Activated CD4-positive, alpha-beta T cell treated with anti-CD3 and anti-CD28 coated beads, Interleukin-2, amount 50 U/mL, for 1 hour (primary cell): ENCODE measurements around the gene GRIN1.
"Not testable (repeated sequence)": the region's sequence is repeated elsewhere in the genome, so short reads cannot be mapped to it uniquely, and the experiment has no call there.

Experiments
- DNase-seq: peaks from one replicate; pipeline ENCODE4 v3.0.0-alpha.2; 2020

The GRIN1 gene

DNA sequence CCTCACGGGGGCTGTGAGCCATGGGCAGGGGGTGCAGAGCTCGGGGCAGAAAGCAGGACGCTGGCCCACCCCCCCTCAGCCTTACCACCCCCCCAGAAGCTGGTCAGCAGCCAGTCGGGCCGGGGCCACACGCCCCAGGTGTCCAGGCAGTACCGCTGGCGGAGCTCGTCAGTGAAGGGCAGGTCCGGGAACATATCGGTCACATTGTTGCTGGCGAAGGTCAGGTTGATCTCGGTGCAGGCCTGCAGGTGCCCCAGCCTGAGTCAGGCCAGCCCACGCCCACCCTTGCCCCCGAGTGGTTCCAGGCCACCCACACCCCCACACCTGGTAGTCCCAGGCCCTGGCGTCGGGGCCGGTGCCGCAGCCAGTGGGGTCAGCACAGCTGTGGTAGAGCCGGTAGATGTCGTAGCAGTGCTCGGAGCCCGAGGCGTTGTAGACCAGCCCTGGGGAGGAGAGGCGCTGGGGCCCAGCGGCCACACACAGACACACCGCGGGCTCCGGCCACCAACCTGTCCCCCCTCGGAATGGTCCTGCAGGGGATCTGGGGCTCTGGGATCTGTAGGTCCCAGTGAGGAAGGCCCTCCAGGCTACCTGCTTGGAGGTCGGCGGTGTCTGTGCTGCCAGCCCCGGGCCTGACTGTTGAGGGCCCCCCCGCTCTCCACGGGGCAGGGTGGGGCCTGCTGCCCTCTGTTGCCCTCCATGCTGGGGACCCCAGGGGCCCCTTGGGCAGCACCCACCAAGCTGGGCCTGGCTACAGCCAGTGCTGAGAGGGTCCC, 27.0 kb upstream of the GRIN1 start:
- no peak for DNase-seq

DNA sequence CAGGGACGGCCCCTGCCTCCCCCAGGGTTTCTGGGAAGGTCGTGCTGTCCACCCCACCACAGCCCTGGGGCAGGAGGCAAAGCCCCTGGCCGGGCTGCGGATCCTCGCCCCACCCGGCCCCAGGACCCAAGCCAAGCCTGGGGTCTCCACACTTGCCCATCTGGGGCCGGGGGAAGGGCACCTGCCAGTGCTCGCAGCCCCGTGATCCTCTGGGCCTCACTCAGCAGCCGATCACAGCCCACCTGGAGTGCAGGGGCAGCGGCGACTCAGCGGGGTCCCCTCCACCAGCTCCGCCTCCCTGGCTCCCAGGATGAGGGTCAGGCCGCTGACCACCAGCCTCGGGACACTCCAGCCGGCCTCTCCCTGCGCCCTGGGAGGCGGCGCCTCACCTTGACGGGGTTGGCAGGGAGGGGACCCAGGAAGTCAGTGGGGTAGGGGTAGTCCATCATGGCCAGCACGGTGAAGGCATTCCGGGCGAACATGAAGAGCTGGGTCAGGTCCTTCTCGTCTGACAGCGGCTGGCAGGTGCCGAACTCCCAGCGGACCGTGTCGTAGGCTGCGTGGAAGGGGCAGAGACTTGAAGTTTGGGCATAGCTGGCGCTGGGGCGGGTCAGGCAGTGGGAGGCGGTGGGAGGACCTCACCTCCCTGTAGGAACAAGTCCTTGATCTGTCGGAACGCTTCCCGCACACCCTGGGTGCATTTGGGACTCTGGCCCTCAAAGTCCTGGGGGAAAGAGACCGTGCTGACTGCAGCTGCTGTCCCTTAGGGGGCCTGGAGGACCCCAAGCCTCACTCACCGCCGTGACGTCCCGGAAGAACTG, 26.2 kb upstream of the GRIN1 start:
- no peak for DNase-seq

DNA sequence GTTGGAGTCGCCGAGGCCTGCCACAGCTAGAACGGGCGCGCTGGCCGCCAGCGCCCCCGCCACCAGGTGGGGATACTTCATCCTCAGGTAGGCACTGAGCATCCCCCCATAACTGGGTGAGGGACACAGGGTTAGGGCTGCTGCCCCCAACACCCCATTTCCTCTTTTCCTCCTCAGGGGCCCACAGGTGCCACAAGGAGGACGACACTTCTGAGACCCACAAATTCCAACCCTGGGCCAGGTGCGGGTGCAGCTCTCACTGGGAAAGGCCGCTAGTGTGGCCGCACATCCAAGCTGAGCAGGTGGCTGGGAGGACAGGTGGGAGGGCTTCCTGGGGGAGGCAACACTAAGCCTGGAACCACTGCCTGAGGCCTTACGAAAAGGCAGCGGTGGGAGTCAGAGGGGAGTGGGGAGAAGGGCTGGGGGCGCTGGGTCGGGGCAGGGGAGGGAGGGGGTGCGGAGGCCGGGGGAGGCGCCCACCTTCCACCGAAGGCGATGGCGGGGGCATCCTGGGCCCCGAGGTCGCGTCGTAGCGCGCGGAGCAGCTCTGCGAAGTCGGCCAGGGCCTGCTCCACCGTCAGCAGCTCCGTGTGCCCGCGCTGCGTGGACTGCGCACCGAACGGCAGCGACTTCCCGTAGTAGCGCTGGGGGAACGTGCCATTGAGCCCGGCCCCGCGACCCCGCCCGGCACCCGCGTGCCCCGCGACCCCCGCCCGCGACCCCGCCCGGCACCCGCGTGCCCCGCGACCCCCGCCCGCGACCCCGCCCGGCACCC, 25.4 kb upstream of the GRIN1 start:
- peak; percentile 39 for DNase-seq

DNA sequence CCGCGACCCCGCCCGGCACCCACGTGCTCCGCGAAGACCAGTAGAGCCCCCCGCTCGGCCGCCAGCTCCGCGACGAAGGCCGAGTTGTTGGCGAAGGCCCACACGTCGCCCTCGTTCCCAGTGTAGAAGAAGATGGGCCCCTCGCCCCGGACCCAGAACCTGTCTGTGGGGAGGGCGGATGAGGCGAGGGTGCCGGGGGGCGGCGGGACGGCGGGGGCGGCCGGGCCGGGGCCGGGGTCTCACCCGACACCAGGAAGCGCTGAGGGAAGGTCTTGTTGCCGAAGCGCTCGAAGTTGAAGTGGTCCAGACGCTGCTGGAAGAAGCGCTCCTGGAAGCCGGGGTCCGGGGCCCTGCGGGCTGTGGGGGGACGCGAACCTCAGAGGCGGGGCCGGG, 24.7 kb upstream of the GRIN1 start:
- DNase-seq, result no peak

DNA sequence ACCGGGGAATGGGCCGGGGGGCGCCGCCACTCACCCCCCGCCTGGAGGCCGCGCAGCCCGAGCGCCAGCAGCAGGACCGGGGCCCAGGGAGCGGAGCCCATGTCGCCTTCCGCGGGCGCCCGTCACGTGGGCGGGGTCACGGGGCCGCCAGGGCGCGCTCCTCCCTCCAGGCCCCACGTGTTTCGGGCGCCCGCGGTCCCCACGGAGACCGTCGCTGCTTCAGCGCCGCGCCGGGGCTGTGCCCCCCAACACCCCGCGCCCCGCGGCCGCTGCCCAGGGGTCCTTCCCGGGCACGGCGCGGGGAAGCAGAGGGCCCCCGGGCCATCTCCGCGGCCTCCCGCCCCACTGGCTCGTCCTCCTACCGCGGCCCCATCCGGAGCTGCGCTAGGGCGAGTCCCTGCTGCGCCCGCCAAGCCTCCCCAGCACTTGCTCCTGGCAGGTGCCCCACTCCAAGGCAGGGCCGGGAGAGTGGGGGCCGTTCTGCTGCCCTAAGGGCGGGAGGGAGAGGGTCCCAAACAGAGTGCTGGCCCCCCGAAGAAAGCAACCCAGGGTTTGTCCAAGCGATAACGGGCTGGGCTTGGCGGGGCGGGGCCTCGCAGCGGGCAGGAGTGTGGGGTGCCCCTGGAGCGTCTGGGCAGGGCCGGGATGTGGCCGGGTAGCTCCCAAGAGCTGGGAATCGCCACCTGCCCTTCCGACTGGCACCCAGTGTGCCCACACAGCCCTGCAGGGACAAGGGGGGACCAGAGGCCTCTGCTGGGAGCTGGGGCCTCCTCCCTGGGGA, 24.2 kb upstream of the GRIN1 start, which contains the start of gene DPP7:
Gene DPP7 (minus strand): TSS at position 121 of the 781 bp plus-strand sequence. CDS start 20 bp downstream, at position 101.
- peak; percentile 77 for DNase-seq

DNA sequence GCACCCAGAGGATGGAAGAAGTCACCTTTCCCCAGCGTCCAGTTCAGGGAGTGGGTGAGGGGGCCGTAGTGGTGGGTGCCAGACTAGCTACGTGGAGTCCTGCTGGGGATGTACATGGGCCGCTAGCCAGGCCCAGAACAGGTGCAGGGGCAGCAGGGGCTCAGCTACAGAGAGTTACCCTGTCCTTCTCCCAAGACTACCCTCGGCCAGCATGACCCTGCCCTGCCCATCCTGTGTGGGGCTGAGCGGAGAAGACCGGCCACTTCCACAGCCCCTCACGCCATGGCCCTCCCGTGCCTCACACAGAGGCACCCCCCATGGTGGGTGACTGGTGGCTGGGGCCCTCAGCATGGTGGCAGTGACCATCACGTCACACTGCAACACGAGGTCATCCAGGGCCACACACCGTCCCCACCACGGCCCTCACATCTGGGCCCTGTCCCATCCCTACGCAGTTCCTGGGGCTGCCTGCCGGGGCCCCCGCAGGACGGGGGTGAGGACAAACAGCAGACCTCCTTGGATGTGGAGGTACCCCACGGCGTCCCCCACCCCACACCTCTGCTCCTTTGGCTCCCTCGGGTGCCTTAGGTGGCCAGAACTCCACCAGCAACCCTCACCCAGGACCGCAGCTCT, 23.4 kb upstream of the GRIN1 start:
- no peak for DNase-seq

DNA sequence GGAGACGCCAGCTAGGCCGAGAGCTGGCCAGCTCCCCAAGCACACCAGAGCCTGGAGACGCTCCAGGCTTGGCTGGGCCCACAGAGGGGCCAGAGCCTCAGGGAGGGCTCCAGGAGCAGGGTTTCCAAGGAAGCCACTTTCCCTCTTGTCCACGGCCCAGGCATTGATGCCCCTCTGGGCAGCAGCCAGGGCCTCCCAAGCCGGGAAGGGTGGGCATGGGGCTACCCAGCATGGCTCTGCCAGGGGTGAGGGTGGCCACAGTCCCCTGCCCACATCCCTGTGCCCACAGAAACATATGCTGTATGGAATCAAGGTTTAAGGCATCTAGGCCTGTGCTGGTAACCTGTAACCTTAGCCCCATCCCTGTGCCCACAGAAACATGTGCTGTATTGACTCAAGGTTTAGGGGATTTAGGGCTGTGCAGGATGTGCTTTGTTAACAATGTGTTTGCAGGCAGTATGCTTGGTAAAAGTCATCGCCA, 22.9 kb upstream of the GRIN1 start:
- no peak for DNase-seq

DNA sequence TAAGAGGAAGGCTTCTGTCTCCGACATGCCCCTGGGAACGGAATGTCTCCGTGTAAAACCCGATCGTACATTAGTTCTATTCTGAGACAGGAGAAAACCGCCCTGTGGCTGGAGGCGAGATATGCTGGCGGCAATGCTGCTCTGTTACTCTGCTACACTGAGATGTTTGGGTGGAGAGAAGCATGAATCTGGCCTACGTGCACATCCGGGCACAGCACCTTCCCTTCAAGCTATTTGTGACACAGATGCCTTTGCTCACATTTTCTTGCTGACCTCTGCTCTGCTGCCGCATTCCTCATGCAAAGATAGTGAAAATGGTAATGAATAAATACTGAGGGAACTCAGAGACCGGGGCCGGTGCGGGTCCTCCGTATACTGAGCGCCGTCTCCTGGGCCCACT, 22.2 kb upstream of the GRIN1 start:
- DNase-seq, result no peak

DNA sequence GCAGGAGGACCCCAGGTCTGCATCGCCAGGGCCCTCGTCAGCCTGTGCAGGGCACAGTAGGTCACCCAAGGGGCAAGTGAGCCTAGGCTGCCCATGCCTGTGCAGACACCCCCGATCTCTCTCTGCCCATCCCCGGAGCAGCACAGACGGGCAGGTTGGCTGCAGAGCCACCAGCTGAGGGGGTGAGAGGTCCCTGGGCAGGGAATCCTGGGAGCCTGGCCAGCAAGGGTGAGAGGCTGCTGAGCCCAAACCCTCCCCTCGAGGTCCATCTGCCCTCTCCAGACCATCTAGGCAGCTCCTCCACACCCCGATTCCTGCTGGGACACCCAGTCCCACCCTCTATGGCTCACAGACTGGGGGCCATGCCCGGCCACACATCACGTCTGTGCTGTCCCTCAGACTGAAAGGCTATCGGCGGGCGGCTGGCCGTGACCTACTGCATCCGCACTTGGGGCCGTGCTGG, 21.7 kb upstream of the GRIN1 start:
- DNase-seq, result no peak

DNA sequence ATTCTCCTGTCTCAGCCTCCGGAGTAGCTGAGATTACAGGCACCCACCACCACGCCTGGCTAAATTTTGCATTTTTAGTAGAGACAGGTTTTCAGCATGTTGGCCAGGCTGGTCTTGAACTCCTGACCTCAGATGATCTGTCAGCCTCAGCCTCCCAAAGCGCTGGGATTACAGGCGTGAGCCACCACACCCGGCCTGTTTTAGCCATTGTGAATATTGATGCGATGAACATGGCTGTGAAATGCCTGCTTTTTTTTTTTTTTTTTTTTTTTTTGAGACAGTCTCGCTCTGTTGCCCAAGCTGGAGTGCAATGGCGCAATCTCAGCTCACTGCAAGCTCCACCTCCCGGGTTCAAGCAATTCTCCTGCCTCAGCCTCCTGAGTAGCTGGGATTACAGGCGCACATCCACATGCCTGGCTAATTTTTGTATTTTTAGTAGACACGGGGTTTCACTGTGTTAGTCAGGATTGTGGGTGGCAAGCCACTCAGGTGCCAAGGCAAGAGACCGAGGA, 20.8 kb upstream of the GRIN1 start:
- DNase-seq, result not testable (repeated sequence)

DNA sequence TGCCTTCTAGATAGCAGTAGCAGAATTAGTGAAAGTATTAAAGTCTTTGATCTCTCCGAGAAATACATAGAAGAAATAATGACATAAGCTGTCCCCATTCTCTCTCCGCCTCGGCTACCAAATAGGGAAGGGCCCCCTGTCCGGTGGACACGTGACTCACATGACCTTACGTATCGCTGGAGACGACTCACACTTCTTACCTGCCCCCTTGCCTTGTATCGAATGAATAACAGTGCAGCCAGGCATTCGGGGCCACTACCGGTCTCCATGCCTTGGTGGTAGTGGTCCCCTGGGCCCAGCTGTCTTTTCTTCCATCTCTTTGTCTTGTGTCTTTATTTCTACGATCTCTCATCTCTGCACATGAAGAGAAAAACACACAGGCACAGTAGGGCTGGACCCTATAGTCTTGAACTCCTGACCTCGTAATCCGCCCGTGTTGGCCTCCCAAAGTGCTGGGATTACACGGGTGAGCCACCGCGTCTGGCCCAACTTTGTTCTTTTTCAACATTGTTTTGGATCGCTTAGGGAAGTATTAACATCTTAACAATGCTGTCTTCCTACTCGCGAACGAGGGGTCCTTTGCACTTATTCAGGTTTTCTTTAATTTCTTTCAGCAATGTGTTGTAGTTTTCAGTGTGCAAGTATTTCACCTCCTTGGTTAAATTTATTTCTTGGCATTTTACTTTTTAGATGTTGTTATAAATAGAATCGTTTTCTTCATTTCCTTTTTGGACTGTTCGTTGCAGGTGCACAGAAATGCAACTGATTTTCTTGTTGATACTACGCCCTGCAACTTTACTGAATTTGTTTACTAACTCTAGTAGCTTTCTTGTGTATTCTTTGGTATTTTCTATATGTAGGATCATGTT, 16.8 kb upstream of the GRIN1 start:
- DNase-seq, result not testable (repeated sequence)

DNA sequence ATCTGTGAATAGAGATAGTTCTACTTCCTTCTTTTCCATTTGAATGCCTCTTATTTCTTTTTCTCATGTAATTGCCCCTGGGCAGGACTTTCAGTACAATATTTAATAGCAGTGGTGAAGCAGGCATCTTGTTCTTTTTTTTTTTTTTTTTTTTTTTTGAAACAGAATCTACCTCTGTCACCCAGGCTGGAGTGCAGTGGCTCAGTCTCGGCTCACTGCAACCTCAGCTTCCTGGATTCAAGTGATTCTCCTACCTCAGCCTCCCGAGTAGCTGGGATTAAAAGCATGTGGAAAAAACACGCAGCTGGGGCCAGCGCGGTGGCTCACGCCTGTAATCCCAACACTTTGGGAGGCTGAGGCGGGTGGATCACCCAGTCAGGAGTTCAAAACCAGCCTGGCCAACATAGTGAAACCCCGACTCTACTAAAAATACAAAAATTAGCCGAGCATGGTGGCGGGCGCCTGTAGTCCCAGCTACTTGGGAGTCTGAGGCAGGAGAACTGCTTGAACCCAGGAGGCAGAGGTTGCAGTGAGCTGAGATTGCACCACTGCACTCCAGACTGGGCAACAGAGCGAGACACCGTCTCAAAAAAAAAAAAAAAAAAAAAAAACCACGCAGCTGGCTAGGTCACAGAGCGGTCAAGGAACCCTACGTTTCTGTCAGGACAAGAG, 16.0 kb upstream of the GRIN1 start:
- DNase-seq, result not testable (repeated sequence)

DNA sequence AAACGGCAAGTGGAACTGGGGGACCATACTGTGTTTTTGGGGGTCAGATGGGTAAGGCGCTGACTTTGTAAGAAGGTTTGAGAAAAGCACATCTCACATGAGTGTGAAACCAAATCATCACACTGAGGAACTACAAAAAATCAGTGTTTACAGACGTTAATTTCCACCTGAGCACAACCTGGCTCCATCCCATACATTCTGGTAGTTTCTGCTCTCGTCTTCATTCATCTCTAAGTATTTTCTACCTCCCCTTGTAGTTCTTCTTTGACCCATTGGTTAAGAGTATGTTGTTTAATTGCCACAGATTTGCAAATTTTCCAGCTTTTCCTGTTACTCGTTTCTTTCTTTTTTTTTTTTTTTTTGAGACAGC, 15.5 kb upstream of the GRIN1 start:
- DNase-seq, result no peak

DNA sequence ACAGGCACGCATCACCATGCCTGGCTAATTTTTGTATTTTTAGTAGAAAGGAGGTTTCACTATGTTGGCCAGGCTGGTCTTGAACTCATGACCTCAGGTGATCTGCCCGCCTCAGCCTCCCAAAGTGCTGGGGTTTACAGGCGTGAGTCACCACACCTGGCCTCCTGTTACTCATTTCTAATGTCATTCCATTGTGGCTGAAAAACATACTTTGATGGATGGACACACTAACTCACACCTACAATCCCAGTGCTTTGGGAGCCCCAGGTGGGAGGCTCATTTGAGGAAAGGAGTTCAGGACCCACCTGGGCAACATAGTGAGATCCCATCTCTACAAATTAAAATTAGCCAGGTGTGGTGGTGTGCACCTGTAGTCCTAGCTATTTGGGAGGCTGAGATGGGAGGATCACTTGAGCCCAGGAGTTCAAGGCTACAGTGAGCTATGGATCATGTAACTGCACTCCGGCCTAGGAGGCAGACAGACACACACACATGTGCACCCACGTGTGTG, 14.9 kb upstream of the GRIN1 start:
- not testable (repeated sequence) for DNase-seq

DNA sequence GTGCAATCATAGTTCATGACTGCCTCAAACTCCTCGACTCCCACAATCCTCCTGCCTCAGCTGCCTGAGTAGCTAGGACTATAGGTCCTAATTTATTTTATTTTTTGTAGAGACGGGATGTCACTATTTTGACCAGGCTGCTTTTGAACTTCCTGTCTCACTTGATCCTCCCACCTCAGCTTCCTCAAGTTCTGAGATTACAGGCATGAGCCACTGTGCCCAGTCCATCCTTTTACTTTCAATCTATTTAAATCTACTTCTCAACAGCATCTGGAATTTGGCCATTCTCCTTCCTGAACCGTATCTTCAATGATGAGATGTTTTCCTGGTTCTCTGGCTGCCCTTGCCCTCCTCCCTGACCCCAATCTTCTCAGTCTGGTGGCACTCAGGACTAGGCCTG, 12.2 kb upstream of the GRIN1 start:
- DNase-seq, result no peak

DNA sequence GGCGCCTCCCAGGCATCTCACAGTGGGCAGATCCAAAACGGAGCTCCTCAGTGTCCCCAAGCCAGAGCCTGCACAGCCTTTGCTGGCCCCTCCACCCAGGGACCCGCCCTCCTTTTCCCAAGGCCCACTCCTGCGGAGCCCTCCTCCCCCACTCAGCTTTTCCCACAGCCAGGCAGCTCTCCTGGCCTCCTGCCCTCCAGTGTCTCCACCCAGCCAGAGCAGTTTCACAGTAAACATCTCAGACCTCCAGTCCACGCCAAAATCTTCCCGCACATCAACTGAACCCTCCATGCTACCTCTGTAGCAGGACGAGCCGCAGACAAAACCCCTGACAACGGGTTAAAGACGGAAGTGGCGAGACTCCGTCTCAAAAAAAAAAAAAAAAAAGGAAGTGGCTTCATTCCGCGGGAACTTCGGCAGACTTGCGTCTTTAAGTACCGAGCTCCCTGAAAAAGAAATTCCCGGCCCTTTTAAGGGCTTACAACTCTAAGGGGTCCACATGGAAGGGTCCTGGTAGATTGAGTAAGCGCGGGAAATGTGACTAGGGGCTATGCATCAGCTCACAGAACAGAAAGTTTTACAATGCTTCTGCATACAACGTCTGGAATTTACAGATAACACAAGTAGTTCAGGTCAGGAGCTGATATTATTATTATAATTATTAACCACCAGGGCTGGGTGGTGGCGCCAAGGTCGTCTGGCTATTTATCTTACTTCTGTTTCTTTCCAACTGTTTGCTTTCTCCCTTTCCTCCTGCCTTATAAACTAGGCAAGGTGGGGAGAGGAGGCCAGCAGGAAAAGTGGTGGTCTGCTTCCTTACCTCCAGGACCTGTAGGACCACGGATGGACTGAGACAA, 11.4 kb upstream of the GRIN1 start:
- peak; percentile 33 for DNase-seq

DNA sequence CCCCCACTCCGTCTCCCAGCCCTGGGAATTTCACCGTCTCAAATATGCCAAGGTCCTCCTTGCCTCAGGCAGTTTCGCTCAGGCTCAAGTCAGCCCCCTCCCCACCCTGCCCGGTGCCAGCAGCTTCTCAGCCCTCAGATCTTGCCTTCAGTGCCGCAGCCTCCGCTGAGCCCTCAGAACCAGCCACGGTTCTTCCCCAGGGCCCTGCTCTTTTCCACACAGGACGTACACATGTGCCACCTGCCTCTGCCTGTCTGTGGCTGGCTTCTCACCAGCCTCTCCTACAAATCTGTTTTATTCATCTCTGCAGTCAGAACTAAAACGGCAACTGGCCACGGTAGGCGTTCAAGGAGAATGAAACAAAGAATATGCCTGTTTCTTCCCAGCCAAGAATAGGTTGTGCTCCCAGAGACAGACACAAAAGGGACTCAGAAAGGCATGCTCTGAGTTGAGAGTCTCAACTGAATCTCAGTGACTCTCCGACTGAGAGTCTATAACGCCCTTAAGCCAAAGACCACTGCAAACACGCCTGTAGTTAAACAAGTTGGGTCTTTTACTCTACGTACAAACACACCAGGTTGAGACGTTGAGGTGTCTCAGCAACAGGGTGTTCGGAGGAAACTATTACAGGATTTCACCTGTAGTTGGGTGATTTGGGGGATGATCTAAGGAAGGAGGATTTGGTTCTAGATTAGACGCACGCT, 10.6 kb upstream of the GRIN1 start:
- no peak for DNase-seq

DNA sequence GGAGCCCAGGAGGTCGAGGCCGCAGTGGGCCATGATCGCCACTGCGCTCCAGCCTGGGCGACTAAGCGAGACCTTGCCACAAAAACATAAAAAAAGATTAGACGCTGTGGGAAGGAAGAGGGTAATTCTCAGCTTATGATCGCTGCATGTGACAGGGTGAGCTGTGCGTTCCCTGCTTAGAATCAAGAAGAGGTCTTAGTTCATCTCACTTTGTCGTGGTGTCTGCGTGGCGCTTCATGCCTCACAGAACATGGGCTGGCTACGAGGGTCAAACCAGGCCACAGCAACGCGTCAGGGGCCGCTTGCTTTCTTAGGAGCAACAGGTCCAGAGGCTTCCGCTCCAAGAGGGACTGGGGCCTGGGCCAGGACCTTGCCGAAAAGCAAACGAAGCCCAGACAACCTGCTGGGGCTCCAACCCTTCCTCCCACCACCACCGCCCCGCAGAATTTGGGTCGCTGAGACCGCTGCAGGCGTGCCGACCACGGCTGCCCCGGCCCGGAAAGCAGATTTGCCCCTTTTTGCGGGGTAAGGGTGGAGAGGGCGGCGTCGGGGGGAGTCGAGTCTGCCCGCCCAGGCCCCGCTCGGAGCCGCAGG, 10.0 kb upstream of the GRIN1 start:
- DNase-seq, result no peak
